ENCODE results near the gene EBP. TPM values are rescaled to one million over a fixed set of nuclear protein-coding genes. Genes with fewer than 3 reads are reported as not detected.

EBP gene
- total and polyA plus RNA-seq, 9 of the 15 experiments (the other 6 are each of a cell fraction or from before 2014, with no cell fraction given) = 228 to 987 (median 274) TPM

GRCh38 chrX:48508400-48509244 lies 13.0 kb upstream of the EBP start, which contains the start of gene PORCN (continued):
- TF ChIP-seq TEAD4 (IDR thresholded peaks at IDR 0.05; ENCODE audit: low read length) (0 out of 2 replicates have a peak, but pooled peaks have one; percentile 11), TEAD4 (CRISPR knock-in tag; IDR thresholded peaks at IDR 0.05; ENCODE audit: borderline replicate concordance) (no peak), MIER1 (IDR thresholded peaks at IDR 0.05; ENCODE audit: low read depth) (0 out of 2 replicates have a peak, but pooled peaks have one; percentile 36), ZBTB40 (IDR thresholded peaks at IDR 0.05) (peak; percentile 72), ZBTB40 (CRISPR knock-in tag; IDR thresholded peaks at IDR 0.05) (no peak), SMARCE1 (IDR thresholded peaks at IDR 0.05) (0 out of 2 replicates have a peak, but pooled peaks have one; percentile 24), CHAMP1 (IDR thresholded peaks at IDR 0.05) (no peak), PRDM10 (IDR thresholded peaks at IDR 0.05; ENCODE audit: partially characterized antibody) (no peak), MBD2 (IDR thresholded peaks at IDR 0.05; ENCODE audit: borderline replicate concordance, low read depth) (peak; percentile 40; the same call in 1 of the 2 replicates), MXD1 (CRISPR knock-in tag; IDR thresholded peaks at IDR 0.05; ENCODE audit: borderline replicate concordance, poor library complexity, severe bottlenecking) (no peak)
